NCI-H345 treated with DMSO at 0.1 percent for 48 hours (cell line): ENCODE data around the gene GAS6.

Experiments
- DNase-seq: peaks from one replicate; lab custom pipeline; 2025; ENCODE audit not compliant: unreplicated experiment; lab: John Stamatoyannopoulos, UW

Gene GAS6

DNA sequence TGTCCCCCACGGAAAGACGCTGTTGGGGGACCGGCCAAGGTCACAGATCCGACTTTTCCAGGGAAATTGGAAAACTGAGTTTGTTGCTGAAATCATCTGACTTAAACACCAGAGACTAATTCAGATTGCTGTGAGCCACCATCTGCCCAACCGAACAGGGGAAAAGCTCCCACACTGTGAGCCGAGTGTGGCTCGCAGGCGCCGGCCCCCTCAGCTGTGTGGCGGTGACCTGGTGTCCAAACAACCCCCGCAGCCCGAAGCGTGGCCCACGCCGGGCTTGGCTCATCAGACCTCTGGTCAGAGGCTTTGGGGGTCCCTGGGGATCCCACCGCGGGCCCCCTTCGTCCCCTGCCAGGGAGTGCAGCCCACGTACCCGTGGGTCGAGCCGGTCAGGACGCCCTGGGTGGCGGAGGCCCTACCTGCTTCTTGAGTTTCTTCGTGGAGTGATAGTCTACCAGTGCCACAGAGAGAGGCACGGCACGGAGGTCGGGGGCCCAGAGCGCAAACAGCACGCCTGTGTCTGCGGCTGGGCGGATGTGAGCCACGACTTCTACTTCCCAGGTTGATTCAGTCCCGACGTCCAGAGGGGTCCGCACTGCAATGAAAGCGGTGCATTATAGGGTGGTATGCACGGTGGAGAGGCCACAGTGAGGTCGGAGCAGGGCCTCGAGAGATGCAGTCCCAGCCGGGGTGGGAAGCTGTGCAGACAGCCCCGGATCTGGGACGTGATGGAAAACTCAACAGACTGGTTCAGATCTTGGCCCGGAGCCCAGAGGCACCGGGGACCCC, 40.7 kb downstream of the GAS6 start:
- no peak for DNase-seq

DNA sequence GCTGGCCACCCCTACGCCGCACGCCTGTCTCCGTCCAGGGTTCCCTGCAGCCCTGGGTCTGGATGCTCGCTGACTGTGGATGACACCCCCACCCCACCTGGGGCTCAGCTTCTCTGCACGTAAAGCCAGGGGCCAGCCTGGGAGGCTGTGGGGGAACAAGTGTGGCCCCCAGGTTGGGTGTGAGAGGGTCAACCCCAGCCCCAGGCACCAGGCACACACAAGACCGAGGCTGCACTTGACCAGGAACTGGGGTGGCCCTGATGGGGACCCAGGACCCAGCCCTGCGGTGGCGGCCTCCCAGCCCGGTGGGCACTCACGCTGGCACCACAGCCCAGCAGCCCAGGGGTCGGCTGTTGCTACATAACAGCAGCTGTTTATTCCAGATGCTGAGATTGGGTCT, 41.6 kb downstream of the GAS6 start:
- DNase-seq = no peak

DNA sequence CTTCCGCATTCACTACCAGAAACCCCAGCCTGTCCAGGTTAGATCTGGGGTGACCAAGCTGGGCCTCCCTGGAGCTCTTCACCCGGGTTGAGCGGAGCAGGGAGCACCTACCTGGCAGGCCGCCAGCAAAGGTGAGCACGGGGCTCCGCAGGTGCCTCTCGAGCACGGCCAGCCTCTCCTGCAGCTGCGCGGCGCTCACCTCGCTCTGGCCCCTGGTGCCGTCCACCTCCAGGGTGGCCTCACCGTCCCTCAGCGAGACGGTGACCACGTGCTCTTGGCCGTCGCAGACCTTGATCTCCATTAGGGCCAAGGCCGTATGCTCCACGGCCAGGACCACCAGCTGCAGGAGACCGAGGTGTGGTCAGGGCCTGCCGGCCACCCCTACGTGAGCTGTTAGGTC, 42.0 kb downstream of the GAS6 start:
- no peak for DNase-seq

- peak; percentile 71 for DNase-seq
These were observed 42.8 kb downstream of the GAS6 start for GRCh38 chr13:113820813-113821651.

GRCh38 chr13:113819731-113820715, 43.9 kb downstream of the GAS6 start:
- DNase-seq = no peak

DNA sequence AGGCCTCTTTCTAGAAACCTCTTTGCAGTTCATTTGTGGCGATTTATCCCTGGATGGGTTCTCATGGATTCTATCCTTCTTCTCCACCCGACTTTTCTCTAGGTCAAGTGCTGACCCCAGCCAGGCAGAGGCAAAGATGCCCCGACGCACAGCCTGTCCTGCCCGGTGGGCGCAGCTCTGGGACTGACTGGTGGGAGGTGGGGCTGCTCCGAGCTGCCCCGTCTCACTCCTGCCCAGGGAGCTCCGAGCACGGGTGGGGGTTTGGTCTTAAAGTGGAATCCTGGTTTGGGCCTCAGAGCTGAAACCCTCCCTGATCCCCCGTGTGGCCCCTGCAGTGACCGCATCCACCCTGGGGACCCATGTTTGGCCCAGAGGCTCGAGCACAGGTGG, 44.5 kb downstream of the GAS6 start:
- DNase-seq = no peak

GRCh38 chr13:113818700-113819295, 45.1 kb downstream of the GAS6 start:
- no peak for DNase-seq

DNA sequence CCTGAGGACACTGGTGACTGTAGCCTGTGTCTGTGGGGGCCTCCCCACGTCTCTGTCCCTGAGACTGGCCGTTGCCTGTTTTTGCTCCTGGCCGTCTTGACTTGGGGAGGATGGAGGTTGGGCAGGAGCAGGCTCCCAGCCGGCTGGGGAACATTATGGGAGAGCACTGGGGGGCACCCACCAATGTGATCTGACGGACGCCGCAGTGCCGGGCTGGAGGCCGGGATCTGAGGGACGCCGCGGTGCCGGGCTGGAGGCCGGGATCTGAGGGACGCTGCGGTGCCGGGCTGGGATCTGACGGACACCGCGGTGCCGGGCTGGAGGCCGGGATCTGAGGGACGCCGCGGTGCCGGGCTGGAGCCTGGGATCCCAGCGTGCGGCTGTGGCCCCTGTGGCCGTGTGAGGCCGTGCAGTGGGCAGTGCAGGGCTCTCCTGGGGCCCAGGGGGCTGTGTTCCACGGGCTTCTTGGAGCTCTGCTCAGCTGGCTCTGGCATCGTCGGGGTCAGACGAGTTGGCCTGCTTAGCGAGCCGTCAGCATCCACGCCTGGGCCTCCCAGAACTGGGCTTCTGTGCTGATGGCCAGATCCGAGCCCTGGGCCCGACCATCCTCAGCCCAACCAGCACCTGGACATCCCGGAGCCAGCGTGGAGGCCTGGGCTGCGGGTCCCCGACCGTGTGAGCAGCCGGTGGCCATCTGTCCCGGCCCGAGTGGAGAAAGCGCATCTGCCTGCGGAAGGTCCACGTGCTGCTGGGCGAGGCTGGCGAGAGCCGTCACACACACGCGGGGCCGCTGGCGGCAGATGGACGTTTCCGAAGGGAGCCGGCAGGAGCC, 45.8 kb downstream of the GAS6 start:
- no peak for DNase-seq

- DNase-seq = peak; percentile 71
These were observed 46.7 kb downstream of the GAS6 start for GRCh38 chr13:113816946-113817859.

- DNase-seq = no peak
These were observed 47.5 kb downstream of the GAS6 start for GRCh38 chr13:113816254-113816929.

- DNase-seq = no peak
These were observed 48.5 kb downstream of the GAS6 start for GRCh38 chr13:113815151-113816058.

DNA sequence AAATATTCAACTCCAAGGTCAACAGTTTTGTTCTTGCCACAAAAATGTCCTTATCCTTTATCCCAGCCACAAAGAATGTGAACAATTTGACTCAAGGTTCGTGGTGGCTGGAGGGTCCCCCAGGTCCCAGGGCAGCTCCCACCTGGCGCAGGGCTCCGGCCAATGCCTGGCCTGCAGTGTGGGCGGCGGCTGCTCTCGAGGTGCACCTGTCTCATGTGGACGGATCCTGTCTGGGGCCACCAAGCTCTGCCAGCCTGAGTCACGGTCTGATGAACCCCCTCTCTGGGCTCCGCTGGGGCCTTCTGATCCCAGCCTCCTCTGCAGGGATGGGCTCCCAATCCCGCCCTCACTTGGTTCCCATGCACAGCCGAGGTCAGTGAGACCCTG, 49.4 kb downstream of the GAS6 start:
- no peak for DNase-seq

DNA sequence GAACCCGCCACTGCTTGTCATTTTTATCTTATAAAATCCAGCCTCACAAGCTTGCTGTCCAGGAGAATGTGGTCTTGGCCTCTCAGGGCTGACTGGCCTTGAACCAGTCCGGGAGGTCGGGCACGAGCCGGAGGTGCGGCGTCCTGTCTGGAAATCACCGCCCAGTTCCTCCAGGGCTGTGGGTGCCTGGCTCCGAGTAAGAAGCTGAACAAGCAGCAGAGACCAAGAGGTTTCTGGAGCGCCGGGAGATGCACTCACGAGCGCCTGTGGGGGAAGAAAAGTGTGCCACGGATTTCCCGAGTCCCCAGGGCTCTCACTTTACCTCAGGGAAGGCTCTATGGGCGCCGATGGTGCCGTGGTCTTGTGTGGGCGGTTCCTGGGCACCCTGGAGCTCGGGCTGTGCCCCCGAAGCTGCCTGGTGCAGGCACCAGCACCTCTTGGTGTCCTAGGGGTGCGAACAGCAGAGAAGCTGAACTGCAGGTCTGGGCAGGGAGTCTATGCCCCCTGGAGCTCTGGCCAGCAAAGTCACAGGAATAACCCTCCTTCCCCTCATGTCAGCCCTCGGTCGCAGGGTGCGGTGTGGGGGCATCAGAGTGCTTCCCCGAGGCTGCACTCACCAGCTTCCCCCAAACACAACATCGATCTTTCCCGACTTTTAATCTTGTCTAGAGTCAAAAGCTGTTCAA, 50.0 kb downstream of the GAS6 start:
- DNase-seq = no peak

- DNase-seq = no peak
These were observed 50.7 kb downstream of the GAS6 start for GRCh38 chr13:113813070-113813748.

- DNase-seq = no peak
These were observed 51.5 kb downstream of the GAS6 start for GRCh38 chr13:113812178-113813040.
